DND-41 (cell line): Measurements from ENCODE around the gene UBASH3B.
A peak's percentile ranks its signal among the peaks of the same experiment; 100 is the strongest.

Experiments used
- ATAC-seq: fragments of 200-7000 bp; cut with Tn5 transposase; 3 replicates; pipeline ENCODE4 v1.9.1; 2021; ENCODE audit warnings: low read depth; ENCODE audit not compliant: insufficient read depth
- DNase-seq: peaks from one replicate; pipeline ENCODE4 v3.0.0-alpha.2; 2020
- H2AFZ ChIP-seq: 2 replicates; pipeline ENCODE4 v1.6.0; 2012; ENCODE audit warnings: low read depth, low read length
- H3K27ac ChIP-seq: 2 replicates; pipeline ENCODE4 v1.5.1; 2012; ENCODE audit warnings: low read length, inconsistent platforms
- H3K27me3 ChIP-seq: fragments of 200-600 bp; sonication (generic); 2 replicates; pipeline ENCODE4 v1.6.0; 2012; ENCODE audit warnings: low read length, mild to moderate bottlenecking, inconsistent platforms; ENCODE audit not compliant: insufficient read depth, poor library complexity
- H3K36me3 ChIP-seq: 2 replicates; pipeline ENCODE4 v1.5.1; 2012; ENCODE audit warnings: low read length, inconsistent platforms; ENCODE audit not compliant: insufficient read depth
- H3K4me1 ChIP-seq: 2 replicates; pipeline ENCODE4 v1.5.1; 2012; ENCODE audit warnings: mild to moderate bottlenecking, low read length; ENCODE audit not compliant: insufficient read depth
- H3K4me2 ChIP-seq: 2 replicates; pipeline ENCODE4 v1.6.0; 2012; ENCODE audit warnings: mild to moderate bottlenecking, moderate library complexity, low read length, inconsistent platforms; ENCODE audit not compliant: insufficient read depth
- H3K4me3 ChIP-seq, 2 experiments: fragments of 200-600 bp in 1 of 2; shearing (Covaris generic) in 1 of 2; 2 replicates each; pipeline ENCODE4 v1.5.1; 2012 to 2016; ENCODE audit warnings: inconsistent platforms in 2 of 2, low read length in 2 of 2, mild to moderate bottlenecking in 2 of 2, low read depth in 1 of 2, moderate library complexity in 1 of 2
- H3K79me2 ChIP-seq: 2 replicates; pipeline ENCODE4 v1.6.0; 2012; ENCODE audit warnings: low read length, inconsistent platforms; ENCODE audit not compliant: insufficient read depth
- H3K9ac ChIP-seq: 2 replicates; pipeline ENCODE4 v1.6.0; 2012; ENCODE audit warnings: low read depth, mild to moderate bottlenecking, inconsistent platforms, low read length, moderate library complexity
- H3K9me3 ChIP-seq: 2 replicates; pipeline ENCODE4 v1.5.1; 2012; ENCODE audit warnings: low read length, moderate library complexity, mild to moderate bottlenecking, inconsistent platforms; ENCODE audit not compliant: insufficient read depth, severe bottlenecking
- H4K20me1 ChIP-seq: 2 replicates; pipeline ENCODE4 v1.6.0; 2012; ENCODE audit warnings: low read length; ENCODE audit not compliant: insufficient read depth
- CTCF ChIP-seq: IDR thresholded peaks from 2 replicates; pipeline ENCODE4 v1.5.1; 2012; ENCODE audit warnings: borderline replicate concordance, low read length, moderate library complexity, mild to moderate bottlenecking; ENCODE audit not compliant: poor library complexity, severe bottlenecking; ENCODE audit errors: extremely low read depth
- EZH2 ChIP-seq: IDR thresholded peaks from 3 replicates; pipeline ENCODE4 v1.6.1; 2012; ENCODE audit warnings: borderline replicate concordance, low read depth, mild to moderate bottlenecking, moderate library complexity, low read length, inconsistent platforms; ENCODE audit not compliant: severe bottlenecking

UBASH3B gene

GRCh38 chr11:122666743-122667142 lies 11.2 kb downstream of the UBASH3B start:
- no peak for ATAC-seq
- DNase-seq: no peak
- Histone ChIP-seq H4K20me1 (peaks cover 23% of the 10 kb centered on the region), H3K4me1 (peaks cover 89% of the 10 kb centered on the region), H3K27ac (peak overlapping the region; percentile 78), H3K9ac (no peak overlapping the region), H2AFZ (no peak overlapping the region), H3K9me3 (peaks cover 2% of the 10 kb centered on the region), H3K36me3 (peaks cover 81% of the 10 kb centered on the region), H3K4me3 (no peak overlapping the region), H3K4me2 (no peak overlapping the region), H3K27me3 (no peaks in the 10 kb centered on the region), H3K79me2 (peaks cover 95% of the 10 kb centered on the region)
- TF ChIP-seq EZH2 (no peak), CTCF (no peak)

DNA sequence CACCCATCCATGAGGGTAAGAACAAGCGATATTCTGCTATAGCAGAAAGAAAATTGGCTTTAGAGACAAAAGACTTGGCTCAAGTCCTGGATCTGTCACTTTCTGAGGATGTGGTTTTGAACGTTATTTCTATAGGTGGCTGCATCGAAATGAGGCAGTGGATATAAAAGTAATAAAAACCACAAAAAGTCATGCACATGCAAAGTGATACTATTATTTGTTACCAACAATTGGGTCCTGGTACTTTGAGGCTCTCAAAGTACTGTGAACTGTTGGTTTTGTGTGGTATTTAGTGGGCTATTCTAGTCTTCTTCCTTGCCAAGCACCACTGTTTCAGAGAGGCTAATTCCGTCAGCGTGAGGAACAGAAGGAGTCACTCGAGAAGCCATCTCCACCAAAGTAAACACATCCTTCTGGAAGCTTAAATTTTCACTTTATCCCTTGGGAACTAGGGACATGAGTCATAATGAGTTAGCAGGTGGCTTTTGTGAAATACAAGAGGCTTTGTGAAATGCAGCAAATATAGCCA lies 13.1 kb downstream of the UBASH3B start:
- TF ChIP-seq CTCF (no peak), EZH2 (no peak)
- peaks cover 93% of the 10 kb centered on the region for H3K79me2 ChIP-seq
- DNase-seq (peak; percentile 39), ATAC-seq (peak; percentile 68)
- H3K4me3 ChIP-seq: no peak overlapping the region
- no peak overlapping the region for H2AFZ ChIP-seq
- H3K9me3 ChIP-seq: peaks cover 2% of the 10 kb centered on the region
- H3K36me3 ChIP-seq: peaks cover 77% of the 10 kb centered on the region
- H4K20me1 ChIP-seq: peaks cover 20% of the 10 kb centered on the region
- H3K27ac ChIP-seq: peak overlapping the region; percentile 78
- H3K4me1 ChIP-seq: peaks cover 94% of the 10 kb centered on the region
- H3K9ac ChIP-seq: peak overlapping the region; percentile 26
- no peaks in the 10 kb centered on the region for H3K27me3 ChIP-seq
- no peak overlapping the region for H3K4me2 ChIP-seq

DNA sequence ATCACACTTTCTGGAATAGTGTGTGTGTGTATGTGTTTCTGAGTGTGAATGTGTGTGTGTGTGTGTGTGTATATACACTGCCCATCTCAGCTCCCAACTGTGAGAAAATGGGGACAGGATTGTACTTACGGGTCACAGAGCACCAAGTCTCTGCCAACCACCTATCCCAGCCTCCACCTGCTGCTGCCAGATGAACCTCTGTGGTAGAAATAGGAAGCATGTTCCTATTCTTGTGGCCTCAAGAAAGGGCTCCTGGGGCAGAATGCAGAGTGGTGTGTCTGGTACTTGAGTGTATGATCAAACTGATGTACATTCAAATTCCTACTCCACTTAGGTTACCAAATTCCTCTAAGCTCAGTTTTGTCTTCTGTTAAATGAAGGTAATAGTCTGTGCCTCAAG lies 14.6 kb downstream of the UBASH3B start:
- DNase-seq: peak; percentile 28
- peaks cover 2% of the 10 kb centered on the region for H3K9me3 ChIP-seq
- peak overlapping the region; percentile 78 for H3K27ac ChIP-seq
- TF ChIP-seq CTCF (no peak), EZH2 (no peak)
- H3K36me3 ChIP-seq: peaks cover 62% of the 10 kb centered on the region
- ATAC-seq: 0 out of 3 replicates have a peak, but pooled peaks have one; percentile 13
- H3K4me1 ChIP-seq: peaks cover 97% of the 10 kb centered on the region
- no peak overlapping the region for H3K4me2 ChIP-seq
- peaks cover 17% of the 10 kb centered on the region; the same call in 1 of the 2 replicates for H4K20me1 ChIP-seq
- H3K4me3 ChIP-seq: no peak overlapping the region
- no peak overlapping the region for H3K9ac ChIP-seq
- no peaks in the 10 kb centered on the region for H3K27me3 ChIP-seq
- H3K79me2 ChIP-seq: peaks cover 91% of the 10 kb centered on the region
- no peak overlapping the region for H2AFZ ChIP-seq
